NCI-H345 treated with DMSO at 0.1 percent for 48 hours (cell line): ENCODE measurements around the gene XAF1.
"Not testable (repeated sequence)": the region's sequence is repeated elsewhere in the genome, so short reads cannot be mapped to it uniquely, and the experiment has no call there.

ENCODE experiments used
- DNase-seq: peaks from one replicate; lab custom pipeline; 2025; ENCODE audit not compliant: unreplicated experiment; lab: John Stamatoyannopoulos, UW

XAF1 gene, protein sequence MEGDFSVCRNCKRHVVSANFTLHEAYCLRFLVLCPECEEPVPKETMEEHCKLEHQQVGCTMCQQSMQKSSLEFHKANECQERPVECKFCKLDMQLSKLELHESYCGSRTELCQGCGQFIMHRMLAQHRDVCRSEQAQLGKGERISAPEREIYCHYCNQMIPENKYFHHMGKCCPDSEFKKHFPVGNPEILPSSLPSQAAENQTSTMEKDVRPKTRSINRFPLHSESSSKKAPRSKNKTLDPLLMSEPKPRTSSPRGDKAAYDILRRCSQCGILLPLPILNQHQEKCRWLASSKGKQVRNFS

DNA sequence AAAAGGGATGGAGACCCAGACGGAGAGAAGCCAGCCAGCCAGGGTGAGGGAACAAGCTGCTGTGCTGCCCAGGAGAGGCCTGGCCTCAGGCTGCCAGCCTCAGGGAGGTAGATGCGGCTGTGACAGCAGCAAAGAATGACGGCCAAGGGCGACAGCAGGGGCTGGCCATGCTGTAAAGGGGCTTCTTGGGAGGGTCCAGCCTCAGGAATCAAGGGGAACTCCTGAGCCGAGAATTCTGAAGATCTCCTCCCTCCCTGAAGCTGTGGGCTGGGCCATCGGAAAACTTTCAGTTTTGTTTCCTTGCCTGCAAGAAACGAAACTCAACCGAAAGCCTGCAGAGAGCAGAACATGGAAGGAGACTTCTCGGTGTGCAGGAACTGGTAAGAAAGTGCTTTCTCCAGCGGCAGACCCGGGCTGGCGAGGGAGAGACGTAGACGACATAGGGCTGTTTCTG is at the start of gene XAF1:
TSS of gene XAF1 (plus strand) at position 316 of the 454 bp plus-strand sequence. CDS start at position 349, 33 bp downstream.
- DNase-seq, result no peak

DNA sequence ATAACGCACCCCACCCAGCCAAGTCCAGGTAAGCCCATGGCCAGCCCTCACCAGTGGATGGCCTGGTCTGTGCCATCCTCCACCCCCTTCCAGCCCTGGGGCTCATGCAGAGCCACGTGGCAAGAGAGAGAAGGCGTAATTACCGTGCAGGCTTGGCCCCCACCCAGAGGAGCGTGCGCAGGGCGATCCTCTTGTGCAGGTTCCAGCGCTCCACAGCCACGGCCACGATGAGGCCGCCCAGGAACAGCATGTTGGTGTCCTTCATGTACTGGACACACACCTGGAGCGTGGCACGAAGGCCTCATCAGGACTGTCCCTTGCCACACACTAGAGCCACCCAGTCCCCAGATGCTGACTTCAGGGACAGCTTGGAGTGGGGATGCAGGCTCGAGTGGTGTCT is 49.3 kb upstream of the XAF1 start:
- no peak for DNase-seq

DNA sequence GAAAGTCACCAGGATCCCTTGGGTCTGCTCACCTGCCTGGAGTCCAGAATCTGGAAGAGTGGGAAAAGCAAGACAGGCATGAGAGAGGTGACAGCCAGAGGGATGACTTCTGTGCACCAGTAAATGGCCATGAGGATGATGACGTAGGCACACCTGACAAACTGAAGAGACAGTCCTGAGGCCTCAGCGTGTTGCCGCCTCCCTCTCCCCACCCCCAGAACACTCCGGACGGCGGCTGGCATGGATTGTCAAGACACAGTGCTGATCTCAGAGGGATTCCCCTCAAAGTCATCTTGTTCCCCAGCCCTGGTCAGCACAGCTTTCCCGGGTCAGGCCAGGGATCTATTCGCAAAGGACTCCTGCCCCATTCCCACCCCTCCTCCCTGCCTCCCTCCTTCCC is 48.9 kb upstream of the XAF1 start:
- DNase-seq, result no peak

DNA sequence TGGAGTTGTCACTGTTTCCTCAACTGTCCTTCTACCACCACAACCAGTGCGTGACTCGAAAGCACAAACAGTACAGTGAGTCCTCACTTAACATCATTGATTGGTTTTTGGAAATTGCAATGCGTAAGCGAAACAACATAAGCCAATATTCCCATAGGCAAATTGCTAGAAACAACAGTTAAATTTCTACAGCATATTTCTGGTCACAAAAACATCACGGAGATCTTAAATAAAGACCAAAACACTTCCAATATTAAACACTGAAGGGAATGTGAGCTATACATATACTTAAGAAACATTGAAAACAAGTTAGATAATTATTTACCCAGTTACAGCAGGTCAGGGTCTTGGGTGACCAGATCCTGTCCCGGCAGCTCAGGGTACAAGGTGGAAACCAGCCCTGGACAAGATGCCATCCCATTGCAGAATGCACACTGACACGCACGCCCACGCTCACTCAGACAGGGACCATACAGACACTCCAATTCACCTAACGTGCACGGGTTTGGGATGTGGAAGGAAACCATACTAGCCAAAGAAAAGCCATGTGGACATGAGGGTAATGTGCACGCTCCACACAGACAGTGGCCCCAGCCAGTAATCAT is 47.4 kb upstream of the XAF1 start:
- DNase-seq, result no peak

DNA sequence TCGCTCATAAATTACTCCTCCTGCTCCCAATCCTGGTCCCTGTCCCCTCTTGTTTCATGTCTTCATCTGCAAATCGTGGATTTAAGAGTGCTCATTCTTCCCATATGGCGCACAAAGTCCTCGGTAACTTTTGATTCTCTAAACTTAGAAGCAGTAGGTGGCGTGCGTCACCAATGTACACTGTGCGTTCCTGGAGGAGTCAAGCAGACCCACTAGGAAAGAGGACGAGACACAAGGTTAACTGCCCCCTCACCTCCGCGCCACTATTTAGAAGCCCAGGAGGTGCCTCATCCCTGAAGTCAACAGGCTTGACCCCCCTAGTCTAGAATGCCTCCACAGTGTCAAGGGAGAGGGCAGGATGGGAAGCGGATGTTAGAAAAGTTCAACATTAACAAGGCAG is 45.5 kb upstream of the XAF1 start:
- DNase-seq, result no peak

DNA sequence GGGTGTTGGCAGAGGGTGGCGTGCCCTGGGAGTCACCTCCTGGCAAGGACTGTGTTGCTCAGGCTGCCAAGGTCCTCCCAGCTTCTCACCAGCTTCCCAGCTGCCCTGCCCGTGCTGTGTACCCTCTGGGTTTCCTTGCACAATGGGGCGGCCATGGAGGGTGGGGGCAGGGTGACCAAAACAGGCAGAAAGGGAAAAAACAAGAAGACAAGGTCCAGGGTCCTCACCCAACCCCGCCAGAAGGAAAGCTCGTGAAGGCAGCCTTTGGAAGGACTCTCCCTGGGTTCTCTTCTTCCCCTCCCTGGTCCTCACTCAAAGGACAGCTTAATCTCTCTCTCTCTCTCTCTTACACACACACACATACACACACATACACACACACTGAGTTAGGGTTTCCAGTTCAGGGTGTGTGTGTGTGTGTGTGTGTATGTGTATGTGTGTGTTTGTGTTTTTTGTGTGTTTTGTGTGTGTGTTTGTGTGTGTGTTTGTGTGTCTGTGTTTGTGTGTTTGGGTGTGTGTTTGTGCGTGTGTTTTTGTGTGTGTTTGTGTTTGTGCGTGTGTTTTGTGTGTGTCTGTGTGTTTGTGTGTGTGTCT is 44.7 kb upstream of the XAF1 start:
- no peak for DNase-seq

DNA sequence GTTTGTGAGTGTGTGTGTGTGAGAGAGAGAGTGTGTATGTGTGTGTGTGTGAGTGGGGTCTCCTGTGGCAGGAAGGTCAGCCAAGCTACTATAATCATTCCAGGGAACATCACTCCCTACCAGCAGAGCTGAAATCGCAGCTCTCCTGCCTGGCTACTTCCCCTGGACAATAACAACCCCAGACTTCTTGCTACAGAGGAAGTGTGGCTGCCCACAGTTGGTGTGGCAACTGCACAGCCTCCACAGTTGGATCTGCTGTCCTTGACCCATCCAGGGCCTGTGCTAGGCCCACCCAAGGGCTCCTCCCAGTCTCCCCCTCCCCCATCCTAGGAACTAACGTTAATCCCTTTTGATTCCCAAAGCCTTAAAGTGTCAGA is 44.2 kb upstream of the XAF1 start:
- DNase-seq, result no peak

DNA sequence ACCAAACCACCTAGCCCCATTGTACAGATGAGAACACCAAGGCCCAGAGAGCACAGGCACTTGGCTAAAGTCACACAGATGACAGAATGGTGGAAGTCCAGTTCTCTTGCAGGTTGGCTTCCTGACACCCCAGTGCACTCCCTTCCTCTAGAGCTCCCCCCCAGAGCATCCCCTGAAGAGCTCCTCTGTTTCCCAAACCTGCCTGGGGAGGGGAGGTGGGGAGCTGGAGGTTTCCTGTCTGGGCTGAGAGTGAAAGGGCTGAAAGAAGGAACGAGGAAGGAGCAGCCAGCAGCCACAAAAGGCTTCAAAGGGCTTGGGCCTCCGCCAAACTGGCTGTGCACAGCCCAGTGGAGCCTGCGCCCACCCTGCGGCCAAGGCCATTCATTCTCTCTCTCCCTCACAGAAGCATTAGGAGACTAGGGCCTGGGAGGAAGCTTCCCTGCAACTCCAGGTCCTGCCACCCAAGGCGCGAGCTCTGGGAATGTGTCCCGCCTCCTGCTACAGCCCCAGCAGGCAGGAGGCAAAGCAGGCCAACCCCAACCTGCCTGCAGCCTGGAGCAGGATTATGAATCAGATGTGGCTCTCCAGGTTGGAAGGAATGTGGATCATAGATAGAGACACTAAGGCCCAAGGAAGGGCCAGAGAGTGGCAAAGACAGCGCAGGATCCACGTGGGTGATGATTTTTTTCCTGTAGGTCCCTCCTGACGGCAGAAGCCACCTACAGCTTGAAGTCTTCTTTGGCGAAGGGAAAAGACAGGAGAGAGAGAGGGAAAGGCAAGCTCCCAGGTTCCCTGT is 43.6 kb upstream of the XAF1 start:
- DNase-seq, result no peak

DNA sequence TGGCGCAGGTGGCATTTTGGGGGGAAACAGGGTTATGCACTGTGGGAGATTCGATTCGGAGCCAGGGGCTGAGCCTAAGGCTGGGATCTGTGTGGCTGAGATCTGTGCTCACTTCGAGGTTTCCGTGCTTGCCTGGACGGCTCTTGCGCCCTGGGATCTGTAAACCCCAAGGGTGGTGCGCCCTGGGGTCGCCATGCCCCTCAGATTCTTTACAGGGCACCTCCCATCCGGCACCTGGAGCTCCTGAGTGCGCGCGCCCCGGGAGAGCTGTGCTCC is 43.1 kb upstream of the XAF1 start:
- DNase-seq, result no peak

DNA sequence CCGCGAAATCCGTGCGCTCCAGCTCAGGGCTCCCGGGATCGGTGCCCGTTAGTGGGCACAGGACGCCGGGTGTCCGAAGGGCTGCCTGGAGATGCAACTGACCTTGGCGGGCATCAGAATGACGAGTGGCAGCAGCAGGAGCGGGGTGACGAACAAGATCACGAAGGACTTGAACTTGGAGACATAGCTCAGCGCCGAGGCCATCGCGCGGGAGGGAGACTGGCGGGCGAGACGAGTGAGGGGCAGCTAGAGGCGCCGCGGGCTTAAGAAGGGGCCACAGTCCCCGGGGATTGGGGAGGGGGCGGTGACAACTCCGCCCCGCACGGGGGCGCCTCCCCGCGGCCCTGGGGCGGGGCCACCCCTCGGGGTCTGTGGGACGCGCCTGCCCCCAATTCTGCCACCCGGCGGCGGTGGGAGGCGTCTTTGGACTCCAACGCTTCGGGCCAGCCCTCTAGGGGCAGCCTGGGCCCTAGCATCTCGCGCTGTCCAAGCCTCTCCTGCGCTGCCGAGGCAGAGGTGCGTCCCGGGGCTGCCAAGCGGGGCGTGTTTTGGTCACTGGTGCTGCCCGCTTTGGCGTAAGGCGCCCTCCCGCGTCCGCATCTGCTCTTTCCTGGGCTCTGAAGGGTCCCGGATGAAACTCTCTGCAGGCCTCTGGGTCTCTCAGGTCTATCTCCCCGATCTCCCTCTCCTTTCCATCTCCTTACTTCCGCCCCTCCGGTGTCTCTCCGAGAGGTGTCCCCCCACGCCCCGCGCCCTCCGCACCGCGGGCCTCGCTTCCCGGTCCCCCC is 42.5 kb upstream of the XAF1 start, which contains the start of gene SLC13A5:
TSS of gene SLC13A5 (minus strand) at position 240 of the 788 bp plus-strand sequence. CDS start at position 204, 36 bp downstream.
- DNase-seq, result no peak

DNA sequence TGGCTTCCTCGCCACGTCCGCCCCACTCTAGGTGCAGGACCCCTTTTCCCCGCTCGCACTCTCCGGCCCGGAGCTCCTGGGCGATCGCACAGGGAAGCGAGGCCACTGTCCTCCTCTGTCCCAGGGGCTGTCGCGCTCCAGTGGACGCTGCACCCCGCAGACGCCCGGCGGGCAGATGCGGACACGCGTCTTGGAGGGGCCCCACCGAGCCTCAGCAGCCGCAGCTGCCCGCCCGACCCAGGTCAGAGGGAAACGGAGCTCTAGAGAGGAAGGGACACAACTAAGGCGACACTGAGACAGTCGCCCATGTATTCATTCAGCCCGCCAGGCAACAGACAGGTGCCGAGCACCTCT is 42.0 kb upstream of the XAF1 start:
- DNase-seq, result no peak

DNA sequence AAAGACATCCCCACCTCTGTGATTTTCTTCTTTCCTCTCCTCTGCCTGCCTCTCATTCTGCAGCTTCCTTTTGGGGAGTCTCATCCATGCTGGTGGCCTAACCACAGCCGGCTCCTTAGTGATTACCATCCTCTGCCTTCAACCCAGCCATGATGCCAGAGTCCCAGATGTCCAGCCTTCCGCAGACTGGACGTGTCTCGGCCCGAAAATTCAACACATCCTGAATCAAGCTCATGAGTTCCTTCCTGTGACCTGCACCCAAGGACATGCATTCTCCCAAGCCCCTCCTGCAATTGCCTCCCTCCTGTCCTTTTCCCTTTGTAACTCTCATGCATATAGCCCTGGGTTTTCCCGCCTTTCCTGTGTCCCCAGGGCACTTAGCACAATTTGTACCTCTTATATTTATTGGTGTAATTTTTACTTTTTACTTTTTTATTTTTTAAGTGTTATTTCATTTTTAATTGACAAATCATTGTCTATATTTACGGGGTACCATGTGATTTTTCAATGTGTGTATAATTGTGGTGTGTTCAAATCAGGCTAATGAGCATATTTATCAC is 41.5 kb upstream of the XAF1 start:
- no peak for DNase-seq

DNA sequence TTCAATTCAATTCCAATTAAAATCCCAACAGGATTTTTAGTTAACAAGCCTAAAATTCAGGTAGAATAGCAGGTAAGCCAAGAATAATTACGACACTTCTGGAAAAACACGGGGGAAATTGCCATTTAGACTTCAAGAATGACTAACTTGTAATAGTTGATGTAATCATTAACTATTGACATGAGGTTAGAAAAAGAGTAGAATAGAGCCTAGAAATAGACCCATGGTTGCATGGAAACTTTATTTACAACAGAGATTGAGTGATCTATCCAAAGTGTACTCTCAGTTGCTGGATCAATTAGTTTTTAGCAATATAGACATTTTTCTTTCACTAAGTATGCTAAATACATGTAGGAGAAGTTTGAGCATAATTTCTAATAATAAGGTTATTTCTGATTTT is 39.1 kb upstream of the XAF1 start:
- no peak for DNase-seq

DNA sequence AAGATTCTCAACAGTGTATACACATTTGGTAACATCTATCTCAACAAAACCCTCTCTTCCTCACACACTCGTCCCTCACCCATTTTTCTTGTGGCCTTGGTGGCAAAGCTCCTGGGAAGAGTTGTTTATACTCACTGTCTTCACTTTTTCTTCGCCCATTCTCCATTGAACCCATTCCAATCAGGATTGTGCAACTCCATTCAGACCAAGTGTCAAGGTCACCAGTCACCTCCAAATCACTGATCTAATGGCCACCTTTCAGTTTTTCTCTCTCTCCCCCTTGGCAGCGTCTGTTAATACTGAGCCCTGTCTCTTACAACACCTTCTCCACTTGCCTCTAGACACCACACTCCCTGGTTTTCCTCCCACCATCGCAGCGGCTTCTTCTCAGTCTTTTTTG is 34.1 kb upstream of the XAF1 start:
- DNase-seq, result no peak

DNA sequence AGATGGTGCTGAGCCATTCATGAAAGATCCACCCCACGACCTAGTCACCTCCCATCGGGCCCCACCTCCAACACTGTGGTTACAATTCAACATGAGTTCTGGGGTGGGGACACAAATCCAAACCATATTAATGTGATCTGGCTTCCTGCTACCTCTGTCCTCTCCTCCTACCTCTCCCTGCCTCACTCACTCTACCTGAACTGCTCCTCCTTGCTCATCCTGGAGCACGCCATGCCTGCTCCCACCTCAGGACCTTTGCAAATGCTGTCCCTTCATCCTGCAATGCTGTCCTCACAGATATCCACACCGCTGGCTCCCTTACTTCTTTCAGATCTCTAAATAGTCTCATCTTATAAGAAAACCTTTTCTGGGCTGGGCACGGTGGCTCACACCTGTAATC is 31.8 kb upstream of the XAF1 start:
- DNase-seq, result no peak

DNA sequence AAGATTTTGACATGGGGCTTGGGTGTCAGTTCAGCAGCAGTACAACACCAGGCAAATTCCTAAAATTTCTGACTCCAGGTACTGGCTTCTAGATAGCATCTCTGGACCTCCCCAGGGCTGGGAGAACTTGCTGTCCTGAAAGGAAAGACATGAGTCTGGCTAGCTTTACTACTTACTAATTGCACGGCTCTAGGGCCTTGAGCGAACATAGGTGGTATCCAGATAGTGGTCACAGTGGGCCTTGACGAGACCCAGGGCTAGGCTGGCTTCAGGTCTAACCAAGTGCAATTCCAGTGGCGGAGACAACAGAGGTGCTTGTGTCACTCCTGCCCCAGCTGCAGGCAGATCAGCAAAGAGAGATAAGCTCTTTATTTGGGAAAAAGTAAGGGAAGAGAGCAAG is 26.3 kb upstream of the XAF1 start:
- DNase-seq, result no peak

DNA sequence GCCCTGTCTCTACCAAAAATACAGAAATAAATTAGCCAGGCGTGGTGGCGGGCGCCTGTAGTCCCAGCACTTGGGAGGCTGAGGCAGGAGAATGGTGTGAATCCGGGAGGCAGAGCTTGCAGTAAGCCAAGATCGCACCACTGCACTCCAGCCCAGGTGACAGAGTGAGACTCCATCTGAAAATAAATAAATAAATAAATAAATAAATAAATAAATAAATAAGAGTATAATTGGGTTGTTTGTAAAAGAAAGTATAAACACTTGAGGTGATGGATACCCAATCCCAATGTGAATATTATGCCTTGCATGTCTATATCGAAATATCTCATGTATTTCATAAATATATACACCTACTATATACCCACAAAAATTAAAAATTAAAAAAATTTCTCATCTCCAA is 9.2 kb upstream of the XAF1 start:
- not testable (repeated sequence) for DNase-seq

DNA sequence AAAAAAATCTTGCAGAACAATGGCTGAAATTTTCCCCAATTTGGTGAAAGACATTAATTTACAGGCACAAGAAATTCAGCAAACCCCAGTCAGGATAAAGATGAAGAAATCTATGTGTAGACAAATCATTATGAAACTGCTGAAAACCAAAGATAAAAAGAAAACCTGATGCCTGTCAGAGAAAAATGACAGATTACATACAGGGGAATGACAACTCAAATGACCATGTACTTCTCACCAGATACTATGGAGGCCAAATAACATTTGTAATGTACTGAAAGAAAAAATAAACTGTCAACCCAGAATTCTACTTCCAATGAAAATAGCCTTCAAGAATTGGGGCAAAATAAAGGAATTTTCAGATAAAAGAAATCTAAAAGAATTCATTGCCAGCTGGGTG is 7.2 kb upstream of the XAF1 start:
- no peak for DNase-seq

DNA sequence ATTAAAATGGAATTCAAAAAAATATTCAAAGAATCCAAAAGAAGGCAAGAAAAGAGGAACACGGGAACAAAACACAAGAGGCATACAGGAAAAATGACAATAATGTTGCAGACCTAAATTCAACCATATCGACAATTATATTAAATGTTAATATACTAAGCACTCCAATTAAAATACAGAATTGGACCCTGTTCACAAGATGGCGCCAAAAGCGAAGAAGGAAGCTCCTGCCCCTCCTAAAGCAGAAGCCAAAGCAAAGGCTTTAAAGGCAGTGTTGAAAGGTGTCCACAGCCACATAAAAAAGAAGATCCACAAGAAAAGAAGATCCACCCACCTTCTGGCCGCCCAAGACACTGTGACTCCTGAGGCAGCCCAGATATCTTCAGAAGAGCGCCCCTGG is 6.3 kb upstream of the XAF1 start:
- DNase-seq, result no peak

DNA sequence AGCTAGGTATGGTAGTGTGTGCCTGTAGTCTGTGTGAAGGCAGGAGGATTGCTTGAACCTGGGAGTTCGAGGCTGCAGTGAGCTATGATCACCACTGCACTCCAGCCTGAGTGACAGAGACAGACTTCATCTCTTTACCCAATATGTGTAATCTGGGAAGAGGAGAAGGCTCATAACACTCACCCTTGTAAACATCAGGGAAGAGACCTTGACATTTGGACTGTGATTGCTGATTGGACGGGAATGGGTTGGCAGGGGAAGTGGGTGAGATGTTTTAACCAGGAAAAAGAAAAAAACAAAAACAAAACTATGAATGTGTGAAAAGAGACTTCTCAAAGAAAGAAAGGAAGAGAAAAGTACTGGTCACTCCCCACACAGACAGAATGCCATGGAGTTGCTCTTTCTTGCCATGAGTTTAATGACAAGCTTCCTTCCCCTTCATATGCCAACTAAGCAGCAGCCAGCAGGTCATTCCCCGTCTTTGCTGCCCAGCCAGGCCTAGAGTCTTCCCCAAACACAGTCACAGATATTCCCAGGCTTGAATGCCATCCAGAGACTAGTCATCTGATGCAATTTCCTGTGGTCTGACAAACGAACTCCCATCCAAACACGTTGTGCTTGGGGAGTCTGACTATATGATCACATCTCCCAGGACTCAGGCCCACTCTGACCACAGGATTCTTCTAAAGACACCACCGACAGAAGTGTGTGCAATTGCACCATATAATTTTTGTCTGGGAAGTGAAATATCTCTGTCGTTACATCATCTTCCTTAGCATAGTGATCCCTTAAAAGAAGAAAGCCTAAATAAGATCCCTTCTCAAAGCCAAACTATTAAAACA is 3.6 kb upstream of the XAF1 start:
- no peak for DNase-seq
